GM19468 (cell line): ENCODE data around the gene TASP1.
"Not testable (repeated sequence)": the region's sequence is repeated elsewhere in the genome, so short reads cannot be mapped to it uniquely, and the experiment has no call there.

ENCODE experiments used
- ATAC-seq: cut with Tn5 transposase; IDR thresholded peaks from one replicate; pipeline ENCODE4 v1.9.1; 2021; ENCODE audit warnings: mild to moderate bottlenecking, moderate library complexity, moderate number of reproducible peaks; ENCODE audit not compliant: unreplicated experiment; ENCODE audit errors: extremely low read depth

Gene TASP1

DNA sequence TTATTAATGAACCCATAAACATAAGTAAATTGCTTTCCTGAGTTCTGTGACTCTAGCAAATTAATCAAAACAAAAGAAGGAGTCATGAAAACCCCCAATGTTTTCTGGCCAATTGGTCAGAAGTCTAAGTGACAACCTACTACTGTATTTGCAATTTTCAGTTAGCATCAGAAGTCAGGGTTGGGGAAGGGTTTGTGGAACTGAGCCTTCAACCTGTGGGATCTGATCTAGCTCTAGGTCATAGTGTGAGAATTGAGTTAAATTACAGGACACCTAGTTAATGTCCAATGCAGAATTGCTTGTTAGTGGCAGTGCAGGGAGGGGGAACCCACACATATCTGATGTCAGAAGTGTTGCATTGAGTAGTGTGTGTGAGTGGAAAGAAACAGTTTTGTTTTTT is 275.3 kb downstream of the TASP1 start:
- ATAC-seq: no peak

- not testable (repeated sequence) for ATAC-seq
Observed at GRCh38 chr20:13362165-13362564, 276.6 kb downstream of the TASP1 start.

GRCh38 chr20:13358936-13359335 is 279.8 kb downstream of the TASP1 start:
- not testable (repeated sequence) for ATAC-seq

DNA sequence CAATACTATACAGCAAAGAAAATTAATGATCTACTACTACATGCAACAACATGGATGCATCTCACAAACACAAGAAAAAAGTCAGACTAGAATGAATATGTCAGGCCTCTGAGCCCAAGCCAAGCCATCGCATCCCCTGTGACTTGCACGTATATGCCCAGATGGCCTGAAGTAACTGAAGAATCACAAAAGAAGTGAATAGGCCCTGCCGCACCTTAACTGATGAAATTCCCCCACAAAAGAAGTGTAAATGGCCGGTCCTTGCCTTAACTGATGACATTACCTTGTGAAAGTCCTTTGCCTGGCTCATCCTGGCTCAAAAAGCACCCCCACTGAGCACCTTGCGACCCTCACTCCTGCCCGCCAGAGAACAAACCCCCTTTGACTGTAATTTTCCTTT is 280.9 kb downstream of the TASP1 start:
- not testable (repeated sequence) for ATAC-seq

- ATAC-seq: no peak
Observed at GRCh38 chr20:13356591-13356990, 282.1 kb downstream of the TASP1 start.

- ATAC-seq: no peak
Observed at GRCh38 chr20:13355941-13356486, 282.7 kb downstream of the TASP1 start.

DNA sequence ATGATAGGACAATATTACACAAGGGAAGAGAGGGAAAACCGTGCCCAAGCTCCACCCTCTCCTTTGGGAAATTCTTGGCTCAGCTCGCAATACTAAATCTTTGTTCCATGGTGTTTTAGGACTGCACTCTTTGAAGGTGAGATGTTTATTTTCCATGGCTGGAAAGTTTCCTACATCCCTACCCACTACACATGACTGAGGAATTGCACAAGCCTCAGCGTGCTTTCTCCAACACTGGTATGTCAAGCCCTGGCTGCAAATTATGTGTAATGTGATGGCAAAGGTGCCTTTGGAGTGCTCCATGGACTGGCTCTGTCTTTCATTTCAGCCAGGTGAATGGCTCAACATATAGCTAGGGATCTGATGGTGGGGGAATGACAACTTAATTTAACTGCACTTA is 283.3 kb downstream of the TASP1 start:
- no peak for ATAC-seq

- ATAC-seq: no peak
Observed at GRCh38 chr20:13353261-13353945, 285.3 kb downstream of the TASP1 start.

- ATAC-seq: no peak
Observed at GRCh38 chr20:13349235-13349604, 289.5 kb downstream of the TASP1 start.

DNA sequence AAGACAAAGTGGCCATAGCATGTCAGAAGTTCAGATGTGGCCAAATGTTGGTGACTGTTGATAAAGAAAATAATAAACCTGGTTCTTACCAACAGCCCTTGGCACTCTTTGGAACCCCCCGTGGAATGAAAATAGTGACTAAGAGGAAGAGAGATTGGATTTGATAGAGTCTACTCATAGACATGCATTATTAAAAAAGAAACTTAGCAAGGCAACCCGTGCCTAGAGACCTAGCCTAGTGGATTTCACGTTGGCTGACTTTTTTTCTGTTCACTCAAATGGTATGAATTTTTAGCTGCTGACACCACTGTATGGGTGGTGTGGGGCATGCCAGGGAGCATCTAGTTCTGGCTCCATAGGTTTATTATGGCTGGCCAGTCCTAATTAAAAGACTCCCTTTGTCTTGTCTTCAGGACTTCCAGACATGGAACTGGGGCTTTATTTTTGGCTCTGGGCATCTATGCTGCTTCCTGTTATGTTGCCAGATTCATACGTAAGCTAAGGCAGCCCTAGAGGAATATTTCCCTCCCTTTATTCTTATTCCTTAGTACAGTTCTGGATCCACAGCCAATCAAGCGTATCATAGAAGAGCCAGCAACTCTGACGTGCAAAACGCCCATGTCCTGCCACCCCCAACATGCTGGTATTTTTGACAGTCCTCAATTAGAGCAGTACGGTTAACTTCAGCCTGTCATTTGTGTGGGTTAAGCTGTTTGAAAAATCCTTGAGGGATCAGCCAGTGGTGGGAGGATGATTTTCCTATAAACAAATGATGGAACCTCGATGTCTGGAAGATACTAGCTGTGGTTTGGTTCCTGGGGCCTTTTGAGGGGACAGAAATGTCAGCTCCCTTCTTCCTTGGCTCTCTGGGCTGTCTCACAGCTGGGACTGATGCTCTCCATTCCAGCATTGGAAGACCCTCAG is 290.2 kb downstream of the TASP1 start:
- no peak for ATAC-seq

DNA sequence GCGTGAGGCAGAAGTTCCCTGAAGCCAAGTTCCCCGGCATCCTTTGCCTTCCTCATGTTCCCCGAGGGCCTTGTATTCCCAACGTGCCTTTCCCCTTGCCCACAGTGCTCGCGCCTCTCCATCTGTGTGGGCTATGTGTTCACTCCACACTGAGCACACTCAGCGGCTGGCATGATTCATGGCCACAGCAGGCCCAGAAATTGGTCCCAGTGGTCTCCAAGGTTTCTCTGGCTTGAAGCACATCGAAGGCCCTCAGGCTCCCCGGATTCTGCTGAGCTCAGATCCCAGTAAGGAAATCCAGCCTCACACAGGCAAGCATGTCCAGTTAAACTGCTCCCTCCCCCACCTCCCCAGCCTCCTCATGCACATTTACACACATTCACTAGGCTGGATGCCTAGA is 294.1 kb downstream of the TASP1 start:
- ATAC-seq: no peak

DNA sequence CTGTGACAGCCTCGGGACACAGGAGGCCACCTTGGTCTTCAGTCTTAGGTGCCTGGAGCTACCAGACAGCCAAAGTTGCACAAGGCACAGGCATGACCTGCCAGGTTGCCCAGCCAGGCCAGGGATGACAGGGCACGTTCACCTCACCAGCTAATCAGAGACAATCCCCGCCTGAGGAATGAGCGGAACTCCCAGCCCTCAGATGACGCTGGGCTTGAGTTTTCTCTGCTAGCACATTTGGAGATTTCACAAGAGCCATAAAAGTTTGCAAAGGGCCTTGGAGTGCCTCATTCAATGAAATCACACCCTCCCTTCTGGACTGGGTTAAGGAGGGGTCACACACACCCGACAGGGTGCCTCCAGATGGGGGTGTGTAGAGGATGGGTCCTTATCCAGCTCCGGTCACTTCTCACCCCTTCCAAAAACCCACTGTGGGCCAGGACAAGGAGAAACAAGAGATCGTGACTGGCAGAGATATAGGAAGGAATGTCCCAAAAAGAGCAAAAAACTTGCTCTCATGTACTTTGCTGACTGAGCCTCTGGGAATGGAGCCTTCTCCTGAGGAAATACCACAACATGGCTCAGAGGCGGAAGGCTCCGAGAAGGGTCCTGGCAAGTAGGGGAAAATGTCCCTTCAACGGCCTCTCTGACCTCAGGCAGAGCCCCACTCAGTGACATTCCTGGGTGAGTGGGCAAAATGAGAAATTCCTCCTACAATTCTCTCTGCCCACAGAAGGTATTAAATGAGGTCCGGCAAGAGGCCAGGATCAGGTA is 296.1 kb downstream of the TASP1 start:
- ATAC-seq: no peak

- ATAC-seq: peak; percentile 50
Observed at GRCh38 chr20:13341737-13342393, 296.9 kb downstream of the TASP1 start.

- ATAC-seq: no peak
Observed at GRCh38 chr20:13340088-13340487, 298.6 kb downstream of the TASP1 start.
